T-helper 2 cell (primary cell): ENCODE measurements around the gene RESP18.
A peak's percentile ranks its signal among the peaks of the same experiment; 100 is the strongest.

ENCODE experiments used
- DNase-seq, 5 experiments: peaks; one replicate each; pipeline versions ENCODE4 v3.0.0 to v3.0.0-alpha.2; 2012 to 2022
- total RNA-seq, 2 donors: gene quantifications; one replicate each; lab custom pipeline; 2026; lab: John Stamatoyannopoulos, UW

Gene RESP18
- total RNA-seq: 0 to 0.07 reads per million in 2 donors

DNA sequence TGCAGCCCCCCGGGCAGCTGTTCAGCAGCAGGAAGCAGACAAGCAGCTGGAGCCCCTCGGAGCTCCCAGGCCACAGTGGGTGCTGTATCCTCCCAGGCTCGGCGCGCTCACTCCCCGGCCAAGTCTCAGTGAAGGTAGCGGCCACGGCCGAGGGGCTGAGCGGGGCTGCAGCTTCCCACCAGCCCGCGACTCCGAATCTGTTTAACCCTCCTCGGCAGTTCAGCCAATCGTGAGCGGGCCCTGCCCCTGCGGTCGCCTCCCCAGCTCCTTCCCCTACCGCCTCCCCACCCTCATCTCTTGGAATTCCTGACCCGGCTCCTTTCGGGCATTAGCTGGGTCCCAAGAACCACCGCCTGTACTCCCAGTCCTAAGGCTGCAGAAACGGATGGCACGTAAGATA lies at the start of gene RESP18:
RESP18 (minus strand) TSS at position 203 of the 400 bp plus-strand sequence.
- no peak for DNase-seq

DNA sequence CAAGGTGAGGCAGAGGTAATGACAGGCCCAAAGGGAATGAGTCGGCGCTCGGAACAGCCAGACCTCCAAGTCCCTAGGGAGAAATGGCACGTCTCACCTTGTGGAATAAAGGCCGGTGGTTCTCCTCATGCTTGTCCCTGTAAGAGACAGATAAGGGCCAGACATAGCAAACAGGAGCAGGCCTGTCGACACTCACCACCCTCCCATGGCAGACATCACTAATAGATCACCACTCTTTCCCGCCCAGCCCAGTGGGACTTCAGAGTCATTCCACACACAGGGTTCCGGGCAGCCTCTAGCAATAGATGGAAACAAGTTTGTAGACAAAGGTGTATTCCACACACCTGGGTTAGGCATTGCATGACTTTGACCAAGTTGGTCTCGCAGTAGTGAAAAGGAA lies 48.9 kb upstream of the RESP18 start:
- no peak for DNase-seq

DNA sequence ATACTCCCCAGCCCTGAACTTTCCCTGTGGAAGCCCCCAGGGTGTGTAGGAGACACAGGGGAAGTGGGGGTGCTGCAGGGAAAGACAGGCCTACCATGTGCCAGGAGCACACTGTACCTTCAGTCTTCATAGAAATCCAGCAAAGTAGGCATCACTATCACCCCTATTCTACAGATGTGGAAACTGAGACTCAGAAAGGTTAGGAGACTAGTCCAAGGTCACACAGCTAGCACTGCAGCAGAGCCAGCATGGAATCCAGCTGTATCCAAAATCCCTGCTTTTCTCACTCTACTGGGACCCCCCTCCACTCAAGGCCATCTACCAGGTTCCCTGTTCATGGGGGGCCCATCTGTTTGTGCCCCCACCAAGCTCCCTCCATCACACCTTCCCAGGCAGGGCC lies 48.4 kb upstream of the RESP18 start:
- DNase-seq: no peak

DNA sequence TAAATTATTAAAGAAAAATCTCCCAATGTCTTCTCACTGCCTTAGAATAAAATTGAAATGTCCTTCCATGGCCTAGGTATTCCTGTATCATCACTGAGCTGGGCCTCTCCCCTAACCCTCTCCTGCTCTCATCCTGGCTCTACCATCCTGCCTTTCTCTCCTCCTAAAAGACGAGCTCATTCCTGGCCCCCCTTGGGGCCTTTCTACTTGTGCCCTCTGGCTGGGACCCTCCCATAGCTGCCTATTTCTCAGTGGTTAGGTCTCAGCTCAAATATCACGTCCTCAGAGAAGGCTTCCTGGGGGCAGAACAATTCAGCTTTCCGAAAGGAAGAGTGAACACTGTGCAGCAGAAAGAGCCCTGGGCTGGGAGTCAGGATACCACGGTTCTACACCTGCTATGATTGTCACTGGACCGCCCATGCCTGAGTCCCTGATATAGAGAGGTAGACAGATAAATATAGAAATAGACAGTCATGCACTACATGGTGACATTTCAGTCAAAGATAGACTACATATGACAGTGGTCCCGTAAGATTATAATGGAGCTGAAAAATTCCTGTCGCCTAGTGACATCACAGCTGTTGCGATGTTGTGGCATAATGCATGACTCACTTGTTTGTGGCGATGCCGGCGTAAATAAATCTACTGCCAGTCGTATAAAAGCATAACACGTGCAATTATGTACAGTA lies 45.8 kb upstream of the RESP18 start:
- DNase-seq: no peak

DNA sequence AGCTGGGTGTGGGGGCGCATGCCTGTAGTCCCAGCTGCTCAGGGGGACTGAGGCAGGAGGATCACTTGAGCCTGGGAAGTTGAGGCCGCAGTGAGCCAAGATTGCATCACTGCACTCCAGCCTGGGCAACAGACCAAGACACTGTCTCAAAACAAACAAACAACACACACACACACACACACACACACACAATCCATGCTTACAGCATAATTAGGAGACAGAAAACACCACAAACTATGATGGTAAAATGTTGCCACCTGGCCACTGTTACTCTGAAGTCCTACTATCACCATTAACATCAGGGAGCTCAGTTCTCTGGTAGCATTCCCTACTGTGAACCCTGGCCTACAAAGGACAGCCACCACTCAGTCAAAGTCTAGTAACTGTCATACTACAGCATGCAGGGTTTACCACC lies 36.9 kb upstream of the RESP18 start:
- no peak for DNase-seq

DNA sequence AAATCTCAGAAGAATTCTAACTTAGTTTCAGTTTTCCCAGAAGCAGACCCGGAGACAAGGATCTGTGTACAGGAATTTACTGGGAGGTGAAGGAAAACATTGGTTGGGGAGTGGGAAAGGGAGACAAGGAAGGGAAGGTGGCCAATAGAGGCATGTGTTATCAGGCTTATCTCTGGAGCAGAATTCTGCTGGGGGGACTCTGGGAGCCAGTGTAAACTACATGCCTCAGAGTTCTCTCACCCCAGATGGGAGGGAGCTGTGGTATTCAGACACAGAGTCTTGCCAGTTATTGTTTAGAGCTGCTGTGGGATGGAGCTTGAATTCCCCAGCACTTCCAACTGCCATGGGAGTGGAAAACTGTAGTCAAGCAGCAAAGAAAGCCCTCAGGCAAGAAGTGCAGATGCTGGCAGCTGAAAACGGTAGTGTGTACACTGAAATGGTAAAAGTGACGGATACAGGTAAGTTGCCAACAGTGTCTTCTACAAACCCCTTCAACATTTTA lies 36.2 kb upstream of the RESP18 start:
- no peak for DNase-seq

DNA sequence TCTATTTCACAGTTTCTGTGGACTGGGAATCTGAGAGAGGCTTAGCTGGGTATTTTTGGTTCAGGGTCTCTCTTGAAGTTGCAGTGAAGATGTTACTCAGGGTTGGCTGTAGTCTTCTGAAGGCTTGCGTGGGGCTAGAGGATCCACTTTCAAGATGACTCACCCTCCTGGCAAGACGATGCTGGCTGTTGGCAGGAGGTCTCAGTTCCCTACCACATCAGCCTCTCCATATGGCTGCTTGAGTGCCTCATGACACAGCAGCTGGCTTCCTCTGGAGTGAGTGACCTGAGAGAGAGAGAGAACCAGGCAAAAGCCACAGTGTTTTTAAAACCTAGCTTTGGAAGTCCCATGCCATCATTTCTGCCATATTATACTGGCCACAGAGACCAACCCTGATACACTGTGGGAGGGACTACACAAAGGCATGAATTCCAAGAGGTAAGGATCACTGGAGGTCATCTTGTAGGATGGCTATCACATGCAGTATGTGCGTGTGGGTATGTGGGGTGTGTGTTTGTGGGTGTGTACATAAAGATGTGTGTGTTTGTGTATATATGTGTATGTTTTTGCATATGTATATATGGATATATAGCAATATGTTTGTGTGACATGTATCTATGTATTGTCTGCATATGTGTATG lies 30.1 kb upstream of the RESP18 start:
- peak in 1 of 5 experiments; percentile 48 for DNase-seq

DNA sequence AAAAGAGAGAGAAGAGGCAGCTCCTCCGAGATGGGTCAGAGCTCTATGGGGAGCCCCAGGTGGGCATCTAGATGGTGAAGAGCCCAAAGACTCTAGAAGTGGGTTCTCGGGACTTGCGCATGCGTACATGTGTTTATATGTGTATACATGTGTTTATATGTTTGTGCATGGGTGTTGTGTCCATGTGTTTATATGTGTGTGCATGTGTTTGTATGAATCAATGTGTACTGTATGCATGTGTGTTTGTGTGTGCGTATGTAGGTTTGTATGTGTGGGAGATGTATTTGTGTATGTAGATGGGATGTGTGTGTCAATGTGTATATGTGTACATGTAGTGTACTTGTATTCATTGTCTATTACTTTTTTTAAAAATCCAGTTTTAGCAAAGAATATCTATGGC lies 29.5 kb upstream of the RESP18 start:
- DNase-seq: no peak

DNA sequence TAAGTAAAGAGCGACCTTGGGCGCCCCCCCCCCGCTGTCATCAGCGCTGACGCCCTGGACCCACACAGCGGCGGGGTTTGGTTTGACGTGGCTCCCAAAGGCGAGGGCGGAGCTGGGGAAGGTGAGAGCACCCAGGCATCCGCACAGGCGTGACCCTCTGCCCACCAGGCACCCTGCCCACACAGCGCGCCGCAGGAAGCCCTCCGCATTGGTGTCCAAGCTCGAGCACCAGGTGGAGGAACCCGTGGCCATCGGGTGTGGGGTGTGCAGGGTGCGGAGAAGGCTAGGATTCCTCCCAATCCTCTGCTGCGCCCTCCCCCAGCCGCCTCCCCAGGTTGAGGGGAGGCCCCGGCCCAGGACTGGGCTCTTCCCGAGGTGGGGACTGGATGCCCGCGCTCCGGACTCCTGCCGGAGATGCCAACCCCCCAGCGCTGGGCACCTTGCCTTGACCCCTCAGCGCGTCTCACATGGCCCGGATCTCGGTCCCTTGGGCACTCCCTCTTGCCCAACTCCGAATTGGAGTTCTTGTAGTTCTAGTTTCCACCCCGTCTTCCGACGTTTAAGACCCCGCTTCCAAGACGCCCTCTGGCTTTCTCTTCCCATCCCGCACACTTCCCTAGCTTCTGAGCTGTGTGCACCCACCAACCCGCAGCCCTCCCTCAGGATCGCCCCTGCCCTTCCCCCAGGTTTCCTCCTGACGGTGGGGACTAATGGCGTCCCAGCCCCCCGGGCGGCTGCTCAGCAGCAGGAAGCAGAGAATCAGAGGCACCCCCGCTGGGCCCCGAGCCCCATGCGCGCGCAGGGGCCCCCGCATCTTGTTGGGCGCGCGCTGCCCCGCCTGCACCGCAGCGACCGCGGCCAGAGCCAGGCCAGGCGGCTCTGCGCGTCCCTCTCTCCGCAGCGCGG lies 25.9 kb upstream of the RESP18 start:
- DNase-seq: no peak

DNA sequence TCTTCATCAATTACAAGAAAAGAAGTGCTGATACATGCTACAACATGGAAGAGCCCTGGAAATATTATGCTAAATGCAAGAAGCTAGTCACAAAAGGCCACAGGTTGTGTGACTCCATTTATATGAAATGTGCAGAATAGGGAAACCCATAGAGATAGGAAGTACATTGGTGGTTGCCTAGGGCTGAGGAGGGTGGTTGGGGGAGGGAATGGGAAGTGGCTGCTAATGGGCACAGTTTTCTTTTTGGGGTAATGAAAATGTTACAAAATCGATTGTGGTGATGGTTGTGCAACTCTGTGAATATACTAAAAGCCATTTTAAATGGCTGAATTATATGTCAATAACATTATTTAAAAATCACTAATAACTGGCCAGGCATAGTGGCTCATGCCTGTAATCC lies 24.3 kb upstream of the RESP18 start:
- DNase-seq: no peak

DNA sequence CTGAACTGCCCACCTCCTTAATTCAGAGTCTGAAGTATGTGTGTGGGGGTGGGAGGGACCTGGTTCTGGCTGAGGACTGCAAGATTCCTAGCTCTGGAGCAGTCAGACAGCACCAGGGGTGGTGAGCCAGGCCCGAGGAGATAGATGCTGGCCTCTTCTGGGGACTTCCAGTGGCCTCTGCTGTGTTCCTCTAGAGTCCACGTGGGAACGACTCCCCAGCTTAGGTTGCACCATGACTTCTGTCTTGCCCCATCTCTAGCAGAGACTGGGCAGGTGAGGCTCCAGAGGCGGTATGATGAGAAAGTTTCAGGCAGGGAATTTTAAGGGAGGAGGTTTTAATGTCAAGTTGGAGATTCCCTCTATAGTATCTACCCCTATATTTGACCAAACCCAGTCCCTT lies 22.0 kb upstream of the RESP18 start:
- DNase-seq: no peak

DNA sequence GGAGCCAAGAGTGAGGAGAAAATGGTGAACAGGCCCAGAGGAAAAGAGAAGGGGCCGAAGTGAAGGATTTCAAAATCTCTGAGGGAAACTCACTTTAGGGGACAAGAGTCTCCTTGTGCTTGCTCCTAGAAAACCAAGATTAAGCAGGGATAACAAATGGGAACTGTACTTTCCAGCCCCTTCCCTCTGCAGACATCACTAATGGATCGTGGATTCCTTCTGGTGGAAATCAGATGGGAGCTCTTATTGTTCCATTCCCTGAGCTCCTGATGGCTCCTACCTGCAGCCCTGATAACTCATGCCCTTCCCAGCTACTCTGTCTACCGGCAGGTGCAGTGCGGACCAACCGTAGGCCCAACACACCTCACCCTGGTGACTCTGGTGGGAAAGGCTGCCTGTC lies 20.6 kb upstream of the RESP18 start:
- DNase-seq: no peak

DNA sequence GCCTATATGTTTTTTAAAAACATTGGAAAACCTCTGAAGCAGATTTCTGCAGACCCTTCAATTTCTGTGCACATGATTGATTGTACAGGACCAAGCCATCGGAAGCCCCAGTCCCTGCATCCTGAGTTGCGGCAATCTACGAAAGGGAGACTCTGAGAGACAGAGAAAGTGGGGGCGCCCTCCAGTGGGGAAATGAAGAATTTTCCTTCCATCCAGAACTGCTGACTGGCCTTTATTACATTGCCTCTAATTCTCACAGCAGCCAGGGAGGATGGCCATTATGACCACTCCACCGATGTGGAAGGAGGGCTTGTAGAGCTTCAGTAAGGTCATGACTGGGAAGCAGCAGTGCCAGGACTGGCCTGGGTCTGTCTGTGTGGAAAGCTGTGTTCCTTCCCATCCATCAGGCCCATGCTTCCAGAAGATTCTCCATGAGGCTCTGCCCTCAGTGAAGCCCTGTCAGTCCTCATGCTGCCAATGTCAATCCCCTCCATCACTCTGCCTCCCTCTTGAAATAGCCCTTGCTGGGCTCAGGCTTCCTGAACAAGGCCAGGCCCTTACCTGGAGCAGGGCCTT lies 20.0 kb upstream of the RESP18 start:
- DNase-seq: peak in 4 of 5 experiments; percentile 12 to 49 (median 46)

DNA sequence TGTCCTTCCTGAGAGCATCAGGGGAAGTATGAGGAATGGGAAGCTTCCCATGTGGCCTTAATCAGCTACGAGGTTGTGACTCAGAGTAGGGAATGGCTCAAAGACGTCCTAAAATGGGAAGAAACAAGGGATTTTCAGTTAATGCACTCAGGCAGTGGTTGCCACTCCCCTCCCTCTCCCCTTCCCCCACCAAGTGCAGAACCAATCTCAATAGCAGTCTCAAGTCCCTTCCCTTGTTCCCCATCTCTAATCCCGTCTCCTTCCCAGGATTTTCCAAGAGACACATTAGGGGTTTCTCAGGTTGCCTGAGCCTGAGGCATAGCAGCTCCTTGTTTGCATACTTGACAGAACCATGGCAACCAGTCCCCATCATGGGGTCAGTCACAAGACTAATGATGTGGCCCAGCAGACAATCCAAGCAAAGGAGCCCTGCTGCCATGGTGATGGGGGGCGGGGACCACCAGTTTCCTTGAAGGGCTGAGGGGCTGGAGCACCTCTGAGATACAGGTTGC lies 18.2 kb upstream of the RESP18 start:
- no peak for DNase-seq

DNA sequence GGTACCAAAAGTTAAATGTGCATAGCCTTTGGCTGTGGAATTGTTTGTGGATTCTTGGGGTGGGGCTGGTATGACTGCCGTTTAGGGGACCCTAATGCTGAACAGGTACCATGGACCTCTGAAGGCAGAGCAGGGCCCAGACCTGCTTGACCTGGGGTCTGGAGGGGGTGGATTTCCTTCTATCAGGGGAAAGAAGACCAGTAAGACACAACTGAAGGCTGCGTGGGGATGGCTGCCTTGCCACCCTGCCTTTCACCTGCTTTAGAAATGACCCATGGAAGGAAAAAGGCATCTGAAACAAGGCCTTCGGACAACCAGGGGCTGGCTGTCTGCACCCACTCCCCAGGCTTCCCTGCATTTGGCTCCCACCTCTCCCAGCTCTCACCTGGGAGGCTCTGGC lies 17.7 kb upstream of the RESP18 start:
- DNase-seq: no peak

DNA sequence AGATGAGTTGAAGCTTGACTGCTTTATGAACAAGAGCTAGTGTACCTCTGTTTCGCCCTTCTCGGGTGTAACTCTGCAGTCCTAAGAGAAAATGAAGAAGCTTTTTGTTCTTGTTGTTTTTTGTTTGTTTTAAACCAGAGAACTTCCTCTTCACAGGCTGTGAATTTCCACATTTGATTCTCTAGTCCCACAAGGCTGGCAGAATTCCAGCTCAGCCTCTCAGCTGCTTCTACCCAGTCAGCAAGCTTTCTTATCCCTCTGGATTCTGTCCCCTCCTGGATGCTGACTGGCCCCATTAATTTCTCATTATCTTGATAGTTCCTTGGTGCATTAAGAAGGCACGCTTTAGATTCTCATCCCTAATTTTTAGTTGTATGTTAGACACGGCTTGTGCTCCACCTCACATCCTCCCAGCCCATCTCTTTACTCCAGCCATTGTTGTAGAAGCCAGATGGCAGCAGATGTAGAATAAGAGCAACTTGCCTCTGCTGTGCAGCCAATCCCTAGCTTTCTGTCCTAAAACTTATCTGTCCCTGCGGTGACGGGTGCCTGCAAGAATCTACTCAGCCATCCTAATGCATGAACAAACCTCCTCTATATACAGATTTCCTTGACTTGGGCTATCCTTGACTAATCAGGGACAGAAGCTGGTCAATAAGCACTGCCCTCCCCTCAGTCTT lies 12.3 kb upstream of the RESP18 start:
- DNase-seq: no peak

DNA sequence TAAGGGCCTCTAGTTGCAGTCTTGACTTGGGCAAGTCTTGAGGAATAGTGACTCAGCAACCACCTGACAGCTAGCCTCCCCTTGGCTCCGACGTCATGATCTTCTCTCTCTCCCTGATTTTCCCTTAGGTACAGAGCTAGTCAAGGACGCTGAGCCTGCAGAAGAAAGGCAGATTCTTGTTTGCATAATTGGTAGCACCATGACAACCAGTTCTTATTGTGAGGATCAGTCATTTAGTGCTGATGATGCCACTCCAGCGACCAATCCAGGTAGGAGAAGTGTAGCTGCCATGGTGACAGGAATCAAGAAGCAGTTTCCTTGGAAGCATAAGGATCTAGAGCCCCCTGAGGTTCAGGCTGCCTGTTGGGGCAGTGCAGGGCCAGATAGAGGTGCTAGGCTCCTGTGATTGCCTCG lies 2.8 kb upstream of the RESP18 start:
- no peak for DNase-seq

DNA sequence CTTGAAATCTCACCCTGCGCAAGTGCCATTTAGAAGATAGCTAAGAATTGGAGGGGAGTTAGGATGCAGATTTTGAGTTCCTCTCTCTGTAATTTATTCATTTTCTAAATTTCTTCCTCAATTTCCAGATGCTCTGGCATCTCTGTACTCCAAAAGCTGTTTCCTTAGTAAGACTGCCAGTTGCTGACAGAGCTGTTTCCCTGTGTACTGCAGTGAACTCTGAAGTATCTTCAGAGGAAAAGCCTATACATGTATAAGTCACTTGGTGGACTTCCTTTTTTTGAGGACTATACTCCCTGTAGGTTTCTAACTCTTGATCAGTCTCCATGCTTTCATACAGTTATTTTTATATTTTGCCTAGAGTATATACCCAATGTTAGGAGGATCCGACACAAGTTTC lies 1.5 kb upstream of the RESP18 start:
- no peak for DNase-seq

DNA sequence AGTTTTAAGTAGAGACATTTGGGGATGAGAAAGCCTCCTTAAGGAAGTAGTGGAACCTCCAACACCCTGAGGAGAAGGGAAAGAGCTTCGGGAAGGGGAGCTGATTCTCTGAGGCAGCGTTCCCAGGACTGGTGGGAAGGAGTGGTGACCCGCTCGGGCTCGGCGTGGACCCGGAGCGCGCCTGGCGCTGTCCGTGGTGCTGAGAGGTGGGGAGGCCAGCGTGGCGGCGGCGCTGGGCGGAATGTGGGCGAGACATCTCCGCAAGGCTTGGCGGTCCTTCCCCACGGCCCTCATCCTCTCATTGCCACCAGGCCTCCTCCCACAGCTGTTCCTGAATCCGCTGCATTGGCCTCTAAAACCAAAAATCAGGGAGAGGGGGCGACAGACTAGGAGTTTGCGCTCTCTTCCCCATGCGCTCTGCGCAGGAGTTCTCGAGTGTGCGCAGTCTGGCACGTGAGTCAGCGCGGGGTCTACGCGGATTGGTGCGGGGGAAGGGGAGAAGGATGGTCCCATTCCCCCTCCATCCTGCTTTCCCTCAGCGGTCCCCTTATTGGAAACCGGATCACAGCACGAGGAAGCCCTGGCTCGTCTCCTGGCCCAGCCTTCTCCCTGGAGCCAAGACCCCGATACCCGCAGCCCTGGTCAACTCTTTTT lies 857 bp downstream of the RESP18 start:
- peak in 1 of 5 experiments; percentile 13 for DNase-seq

DNA sequence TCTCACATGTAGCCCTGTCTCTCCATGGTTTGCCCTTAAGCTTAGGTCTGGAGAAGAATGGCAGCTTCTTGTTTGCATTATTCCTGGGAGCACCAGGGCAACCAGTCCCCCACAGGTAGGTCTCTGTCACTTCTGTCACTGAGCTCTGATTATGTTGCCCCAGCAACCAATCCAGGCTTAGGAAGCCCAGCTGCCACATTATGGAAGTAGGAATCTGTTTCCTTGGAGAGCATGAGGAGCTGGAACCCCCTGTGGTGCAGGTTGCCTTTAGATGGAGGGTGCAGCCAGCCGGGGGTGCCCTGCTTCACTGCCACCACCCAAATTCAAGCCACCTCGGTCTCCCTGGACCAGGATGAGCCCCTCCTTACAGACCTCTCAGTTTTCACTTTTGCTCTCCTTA lies 4.8 kb downstream of the RESP18 start:
- no peak for DNase-seq

DNA sequence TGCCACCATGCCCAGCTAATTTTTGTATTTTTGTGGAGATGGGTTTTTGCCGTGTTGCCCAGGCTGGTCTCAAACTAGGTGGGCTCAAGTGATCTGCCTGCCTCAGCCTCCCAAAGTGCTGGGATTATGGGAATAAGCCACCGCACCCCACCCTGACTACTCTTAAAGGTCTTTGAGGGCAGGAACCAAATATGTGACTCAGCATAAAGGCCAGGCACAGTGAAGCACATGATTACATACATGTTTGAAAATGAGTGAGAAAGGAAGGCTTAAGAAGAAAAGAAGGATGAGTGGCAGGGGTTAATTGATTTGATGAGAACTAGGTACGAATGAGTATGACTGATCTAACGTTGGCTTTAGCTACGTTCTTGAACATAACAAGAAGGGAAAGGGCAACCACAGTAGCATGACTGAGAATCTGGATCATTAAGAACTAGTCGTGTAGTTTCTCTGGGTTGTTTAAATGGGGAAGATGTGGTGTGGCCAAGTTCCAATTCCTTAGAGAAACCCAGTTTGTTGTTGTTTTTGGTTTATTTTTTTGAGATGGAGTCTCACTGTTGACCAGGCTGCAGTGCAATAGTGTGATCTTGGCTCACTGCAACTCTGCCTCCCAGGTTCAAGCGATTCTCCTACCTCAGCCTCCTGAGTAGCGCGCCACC lies 6.8 kb downstream of the RESP18 start:
- no peak for DNase-seq
